ENCODE results near the gene LYST.
"Not testable (repeated sequence)": the region's sequence is repeated elsewhere in the genome, so short reads cannot be mapped to it uniquely, and the experiment has no call there.

Gene LYST

GRCh38 chr1:235855811-235856429 is 10.8 kb downstream of the LYST start:
- no peaks in the 10 kb centered on the region for H3K27me3 Mint-ChIP-seq
- peaks cover 3% of the 10 kb centered on the region for H3K9me3 Mint-ChIP-seq
- H3K36me3 Mint-ChIP-seq, result peaks cover 11% of the 10 kb centered on the region
- H3K4me3 Mint-ChIP-seq, result no peak overlapping the region
- H3K27ac Mint-ChIP-seq, result no peak overlapping the region
- ATAC-seq, result peak; percentile 81
- peaks cover 31% of the 10 kb centered on the region for H3K4me1 Mint-ChIP-seq

GRCh38 chr1:235854347-235854746 is 12.4 kb downstream of the LYST start:
- H3K27me3 Mint-ChIP-seq, result no peaks in the 10 kb centered on the region
- ATAC-seq, result no peak
- peaks cover 26% of the 10 kb centered on the region for H3K36me3 Mint-ChIP-seq
- no peak overlapping the region for H3K4me3 Mint-ChIP-seq
- H3K9me3 Mint-ChIP-seq, result peaks cover 3% of the 10 kb centered on the region
- H3K27ac Mint-ChIP-seq, result peak overlapping the region; percentile 19
- H3K4me1 Mint-ChIP-seq, result peaks cover 47% of the 10 kb centered on the region

GRCh38 chr1:235853653-235854052 is 13.1 kb downstream of the LYST start:
- no peak overlapping the region for H3K27ac Mint-ChIP-seq

GRCh38 chr1:235852887-235853286 is 13.8 kb downstream of the LYST start:
- ATAC-seq, result no peak
- no peak overlapping the region for H3K27ac Mint-ChIP-seq
- no peak overlapping the region for H3K4me3 Mint-ChIP-seq
- H3K27me3 Mint-ChIP-seq, result no peaks in the 10 kb centered on the region
- peaks cover 40% of the 10 kb centered on the region for H3K36me3 Mint-ChIP-seq
- H3K9me3 Mint-ChIP-seq, result peaks cover 7% of the 10 kb centered on the region
- peaks cover 61% of the 10 kb centered on the region for H3K4me1 Mint-ChIP-seq

More at GRCh38 chr1:235853653-235854052, 13.1 kb downstream of the LYST start:
- H3K4me1 Mint-ChIP-seq, result peaks cover 54% of the 10 kb centered on the region
- no peaks in the 10 kb centered on the region for H3K27me3 Mint-ChIP-seq
- no peak overlapping the region for H3K4me3 Mint-ChIP-seq
- H3K36me3 Mint-ChIP-seq, result peaks cover 33% of the 10 kb centered on the region
- H3K9me3 Mint-ChIP-seq, result peaks cover 3% of the 10 kb centered on the region
- ATAC-seq, result no peak

GRCh38 chr1:235851939-235852338 is 14.8 kb downstream of the LYST start:
- no peak for ATAC-seq
- peaks cover 71% of the 10 kb centered on the region for H3K4me1 Mint-ChIP-seq
- H3K27ac Mint-ChIP-seq, result no peak overlapping the region
- H3K9me3 Mint-ChIP-seq, result peaks cover 9% of the 10 kb centered on the region
- H3K27me3 Mint-ChIP-seq, result no peaks in the 10 kb centered on the region
- no peak overlapping the region for H3K4me3 Mint-ChIP-seq
- H3K36me3 Mint-ChIP-seq, result peaks cover 41% of the 10 kb centered on the region

GRCh38 chr1:235848251-235848650 is 18.5 kb downstream of the LYST start:
- peak overlapping the region; percentile 10 for H3K27ac Mint-ChIP-seq
- H3K27me3 Mint-ChIP-seq, ATAC-seq: not testable (repeated sequence)
- peak overlapping the region; percentile 8 for H3K4me3 Mint-ChIP-seq
- peaks cover 72% of the 10 kb centered on the region for H3K4me1 Mint-ChIP-seq
- H3K36me3 Mint-ChIP-seq, result peaks cover 53% of the 10 kb centered on the region
- H3K9me3 Mint-ChIP-seq, result peaks cover 17% of the 10 kb centered on the region

GRCh38 chr1:235845656-235846107 is 21.0 kb downstream of the LYST start:
- Mint-ChIP-seq H3K9me3 (peaks cover 17% of the 10 kb centered on the region), H3K27ac (peak overlapping the region; percentile 67), H3K36me3 (peaks cover 46% of the 10 kb centered on the region), H3K4me1 (peaks cover 82% of the 10 kb centered on the region)
- not testable (repeated sequence) for ATAC-seq, H3K4me3 Mint-ChIP-seq, H3K27me3 Mint-ChIP-seq

- Mint-ChIP-seq H3K27me3 (no peaks in the 10 kb centered on the region), H3K27ac (peak overlapping the region; percentile 67), H3K36me3 (peaks cover 44% of the 10 kb centered on the region), H3K4me1 (peaks cover 80% of the 10 kb centered on the region), H3K4me3 (no peak overlapping the region), H3K9me3 (peaks cover 17% of the 10 kb centered on the region)
- ATAC-seq, result no peak
Observed at GRCh38 chr1:235844776-235845175, 21.9 kb downstream of the LYST start.

- Mint-ChIP-seq H3K36me3 (peaks cover 38% of the 10 kb centered on the region), H3K27me3 (no peaks in the 10 kb centered on the region), H3K4me1 (peaks cover 77% of the 10 kb centered on the region), H3K27ac (no peak overlapping the region), H3K9me3 (peaks cover 17% of the 10 kb centered on the region), H3K4me3 (no peak overlapping the region)
- no peak for ATAC-seq
Observed at GRCh38 chr1:235843461-235843961, 23.2 kb downstream of the LYST start.

- H3K4me3 Mint-ChIP-seq, result peak overlapping the region; percentile 49
- peaks cover 62% of the 10 kb centered on the region for H3K4me1 Mint-ChIP-seq
- no peaks in the 10 kb centered on the region for H3K27me3 Mint-ChIP-seq
- peak; percentile 81 for ATAC-seq
- peaks cover 25% of the 10 kb centered on the region for H3K36me3 Mint-ChIP-seq
- peaks cover 10% of the 10 kb centered on the region for H3K9me3 Mint-ChIP-seq
- H3K27ac Mint-ChIP-seq, result peak overlapping the region; percentile 75
Observed at GRCh38 chr1:235841938-235842545, 24.7 kb downstream of the LYST start.

GRCh38 chr1:235838021-235838420 is 28.7 kb downstream of the LYST start:
- H3K36me3 Mint-ChIP-seq, result peaks cover 13% of the 10 kb centered on the region
- no peaks in the 10 kb centered on the region for H3K9me3 Mint-ChIP-seq
- H3K27me3 Mint-ChIP-seq, result no peaks in the 10 kb centered on the region
- H3K27ac Mint-ChIP-seq, result no peak overlapping the region
- H3K4me3 Mint-ChIP-seq, result no peak overlapping the region
- ATAC-seq, result no peak
- peaks cover 39% of the 10 kb centered on the region for H3K4me1 Mint-ChIP-seq

GRCh38 chr1:235835226-235835625 is 31.5 kb downstream of the LYST start:
- Mint-ChIP-seq H3K4me3 (no peak overlapping the region), H3K36me3 (peaks cover 14% of the 10 kb centered on the region), H3K27me3 (no peaks in the 10 kb centered on the region), H3K9me3 (no peaks in the 10 kb centered on the region), H3K4me1 (peaks cover 29% of the 10 kb centered on the region), H3K27ac (no peak overlapping the region)
- no peak for ATAC-seq

- peaks cover 11% of the 10 kb centered on the region for H3K36me3 Mint-ChIP-seq
- no peak overlapping the region for H3K27ac Mint-ChIP-seq
- H3K4me1 Mint-ChIP-seq, result peaks cover 23% of the 10 kb centered on the region
- no peak for ATAC-seq
- H3K4me3 Mint-ChIP-seq, result no peak overlapping the region
- H3K9me3 Mint-ChIP-seq, result no peaks in the 10 kb centered on the region
- no peaks in the 10 kb centered on the region for H3K27me3 Mint-ChIP-seq
Observed at GRCh38 chr1:235834620-235835019, 32.1 kb downstream of the LYST start.

- H3K36me3 Mint-ChIP-seq, result peaks cover 19% of the 10 kb centered on the region
- peaks cover 16% of the 10 kb centered on the region for H3K4me1 Mint-ChIP-seq
- H3K27ac Mint-ChIP-seq, result no peak overlapping the region
- H3K9me3 Mint-ChIP-seq, result no peaks in the 10 kb centered on the region
- no peak for ATAC-seq
- H3K27me3 Mint-ChIP-seq, result no peaks in the 10 kb centered on the region
- no peak overlapping the region for H3K4me3 Mint-ChIP-seq
Observed at GRCh38 chr1:235832011-235832410, 34.7 kb downstream of the LYST start.

GRCh38 chr1:235831148-235831547 is 35.6 kb downstream of the LYST start:
- Mint-ChIP-seq H3K36me3 (peaks cover 24% of the 10 kb centered on the region), H3K27ac (peak overlapping the region; percentile 75), H3K4me1 (peaks cover 20% of the 10 kb centered on the region), H3K27me3 (no peaks in the 10 kb centered on the region), H3K4me3 (peak overlapping the region; percentile 34), H3K9me3 (no peaks in the 10 kb centered on the region)
- ATAC-seq, result peak; percentile 100
